Vagina (tissue), 2 donors: Measurements from ENCODE around the gene RB1.

Experiments
- POLR2A ChIP-seq, 2 donors: fragments of 450-650 bp; IDR thresholded peaks; one replicate each; pipeline ENCODE4 v1.6.1; 2017; ENCODE audit warnings: antibody characterized with exemption in 2 of 2, mild to moderate bottlenecking in 2 of 2, moderate library complexity in 2 of 2
- POLR2AphosphoS5 ChIP-seq, 2 donors: sonication (generic); formaldehyde crosslinking; IDR thresholded peaks; one replicate each; pipeline ENCODE4 v1.9.0; 2017; ENCODE audit warnings: antibody characterized with exemption in 2 of 2, mild to moderate bottlenecking in 2 of 2, low read depth in 1 of 2; ENCODE audit not compliant: insufficient read depth in 1 of 2
- TF ChIP-seq, protein P1 (sequence below), 3 experiments: fragments of 450-650 bp in 2 of 3; fragments of 200-600 bp in 1 of 3; sonication (generic) in 1 of 3; IDR thresholded peaks; one replicate each; pipeline ENCODE4 v1.5.1; 2017 to 2019; ENCODE audit warnings: antibody characterized with exemption in 3 of 3, mild to moderate bottlenecking in 2 of 3, moderate library complexity in 2 of 3

GRCh38 chr13:48477191-48477855 lies 173.8 kb downstream of the RB1 start:
- TF ChIP-seq, protein P1, sequence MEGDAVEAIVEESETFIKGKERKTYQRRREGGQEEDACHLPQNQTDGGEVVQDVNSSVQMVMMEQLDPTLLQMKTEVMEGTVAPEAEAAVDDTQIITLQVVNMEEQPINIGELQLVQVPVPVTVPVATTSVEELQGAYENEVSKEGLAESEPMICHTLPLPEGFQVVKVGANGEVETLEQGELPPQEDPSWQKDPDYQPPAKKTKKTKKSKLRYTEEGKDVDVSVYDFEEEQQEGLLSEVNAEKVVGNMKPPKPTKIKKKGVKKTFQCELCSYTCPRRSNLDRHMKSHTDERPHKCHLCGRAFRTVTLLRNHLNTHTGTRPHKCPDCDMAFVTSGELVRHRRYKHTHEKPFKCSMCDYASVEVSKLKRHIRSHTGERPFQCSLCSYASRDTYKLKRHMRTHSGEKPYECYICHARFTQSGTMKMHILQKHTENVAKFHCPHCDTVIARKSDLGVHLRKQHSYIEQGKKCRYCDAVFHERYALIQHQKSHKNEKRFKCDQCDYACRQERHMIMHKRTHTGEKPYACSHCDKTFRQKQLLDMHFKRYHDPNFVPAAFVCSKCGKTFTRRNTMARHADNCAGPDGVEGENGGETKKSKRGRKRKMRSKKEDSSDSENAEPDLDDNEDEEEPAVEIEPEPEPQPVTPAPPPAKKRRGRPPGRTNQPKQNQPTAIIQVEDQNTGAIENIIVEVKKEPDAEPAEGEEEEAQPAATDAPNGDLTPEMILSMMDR (IDR thresholded peaks at IDR 0.05): no peak
- no peak for TF ChIP-seq POLR2AphosphoS5 (IDR thresholded peaks at IDR 0.05; ENCODE audit: insufficient read depth in 1 of 2, low read depth in 1 of 2)
- TF ChIP-seq POLR2A (IDR thresholded peaks at IDR 0.05): no peak
